Left colon (tissue), 2 donors: ENCODE results near the gene TINAGL1. TPM values are rescaled to one million over a fixed set of nuclear protein-coding genes. Genes with fewer than 3 reads are reported as not detected.
A peak's percentile ranks its signal among the peaks of the same experiment; 100 is the strongest.

Experiments used
- ATAC-seq: fragments of 200-7000 bp; cut with Tn5 transposase; one replicate; pipeline ENCODE4 v1.9.1; 2020; ENCODE audit warnings: mild to moderate bottlenecking, moderate library complexity
- DNase-seq, 2 donors: peaks; one replicate each; pipeline ENCODE4 v3.0.0-alpha.2; 2020
- intact Hi-C, 2 donors: fragments of 100-400 bp; cut with DNase I in 1 of 2; cut with micrococcal nuclease in 1 of 2; formaldehyde crosslinking; loops; one replicate each; pipeline versions ENCODE4 v1.11.2 to v1.14.0; 2022; cut with DNase I, micrococcal nuclease
- total RNA-seq, 2 donors: library from RNA; stranded (reverse); fragmentation: NEBNext Ultra II Directional; extraction: Animal tissue kit (Norgen Biotek cat#: 25700); gene quantifications; one replicate each; pipeline ENCODE4 v1.2.1, GENCODE V29; 2021
- donor health status: DM: no; HTN: no; CAD: no.
- donor health status: DM: yes; HTN: yes; CAD: no.

The TINAGL1 gene
- total RNA-seq, 2 donors from 2014 or later: 135 to 139 TPM

DNA sequence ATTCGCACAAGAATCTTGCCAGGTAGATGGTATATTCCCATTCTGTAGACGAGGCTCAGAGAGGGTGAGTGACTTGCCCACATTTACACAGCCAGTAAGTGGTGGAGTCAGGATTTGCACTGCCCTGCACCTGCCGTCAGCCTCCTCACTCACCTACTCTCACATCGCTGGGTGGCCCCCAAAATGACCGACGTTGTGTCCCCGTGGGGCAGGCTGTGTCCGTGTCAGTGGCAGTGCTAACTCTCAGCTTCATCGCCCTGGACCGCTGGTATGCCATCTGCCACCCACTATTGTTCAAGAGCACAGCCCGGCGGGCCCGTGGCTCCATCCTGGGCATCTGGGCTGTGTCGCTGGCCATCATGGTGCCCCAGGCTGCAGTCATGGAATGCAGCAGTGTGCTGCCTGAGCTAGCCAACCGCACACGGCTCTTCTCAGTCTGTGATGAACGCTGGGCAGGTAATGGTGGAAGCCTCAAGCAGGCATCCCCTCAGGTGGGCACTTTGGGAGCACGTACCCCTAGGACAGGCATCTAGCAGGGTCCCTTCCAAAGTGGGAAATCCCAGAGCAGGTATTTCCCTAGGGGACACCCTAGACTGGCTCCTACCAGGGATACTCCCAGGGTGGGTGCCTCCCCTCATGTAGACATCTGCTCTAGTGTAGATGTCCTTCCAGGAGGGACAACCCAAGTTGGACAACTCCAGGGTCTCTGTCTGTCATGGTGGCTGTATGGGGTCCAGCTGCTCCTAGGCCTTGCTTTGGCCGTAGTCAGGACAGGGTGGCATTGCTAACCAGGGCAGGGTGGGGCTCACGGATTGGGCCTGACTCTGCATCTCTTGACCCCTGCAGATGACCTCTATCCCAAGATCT, 44.5 kb downstream of the TINAGL1 start:
- intact Hi-C loops: no loop called here
- no peak for ATAC-seq
- DNase-seq: no peak

- DNase-seq (no peak), ATAC-seq (no peak)
- intact Hi-C loops: no loop called here
Observed at GRCh38 chr1:31621498-31621820, 45.1 kb downstream of the TINAGL1 start.

DNA sequence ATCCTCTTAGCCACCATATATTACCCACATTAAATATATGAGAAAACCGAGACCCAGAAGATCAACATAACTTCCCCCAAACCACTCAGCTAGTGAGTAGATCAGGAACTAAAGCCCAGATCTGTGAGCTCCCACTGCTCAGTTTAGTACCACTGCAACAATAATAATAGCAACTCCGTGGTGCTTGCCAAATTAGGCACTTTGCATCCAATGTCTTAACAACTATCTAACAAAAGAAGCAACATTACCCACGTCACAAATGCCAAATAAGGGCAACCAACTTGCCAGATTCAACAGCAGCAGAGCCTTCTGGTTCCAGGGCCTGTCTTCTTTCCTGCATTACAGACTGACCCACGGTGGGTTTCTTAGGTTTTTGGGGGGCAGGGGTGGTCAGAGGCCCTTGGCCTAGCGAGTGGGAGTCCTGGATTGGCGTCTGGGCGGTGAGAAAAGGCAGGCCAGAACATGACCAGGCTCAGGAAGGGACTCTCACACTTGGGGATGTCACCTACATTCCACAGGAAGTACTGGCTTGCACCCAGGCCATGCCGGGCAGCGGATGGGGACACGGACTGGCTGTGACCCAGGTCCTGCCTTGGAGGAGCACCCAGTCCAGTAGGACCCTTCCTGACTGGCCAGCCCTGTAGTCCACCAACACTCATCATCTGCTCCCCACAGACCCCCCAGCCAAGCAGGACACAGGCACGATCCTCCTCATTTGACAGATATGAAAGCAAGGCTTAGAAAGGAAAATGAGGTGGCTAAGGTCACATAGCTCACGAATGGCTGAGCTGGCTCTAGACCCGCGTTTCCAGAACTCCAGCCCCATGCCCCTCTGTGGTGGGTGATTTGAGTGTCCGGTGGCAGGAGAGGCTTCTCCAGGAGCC, 45.8 kb downstream of the TINAGL1 start:
- intact Hi-C loops: no loop called here
- DNase-seq: no peak
- no peak for ATAC-seq

DNA sequence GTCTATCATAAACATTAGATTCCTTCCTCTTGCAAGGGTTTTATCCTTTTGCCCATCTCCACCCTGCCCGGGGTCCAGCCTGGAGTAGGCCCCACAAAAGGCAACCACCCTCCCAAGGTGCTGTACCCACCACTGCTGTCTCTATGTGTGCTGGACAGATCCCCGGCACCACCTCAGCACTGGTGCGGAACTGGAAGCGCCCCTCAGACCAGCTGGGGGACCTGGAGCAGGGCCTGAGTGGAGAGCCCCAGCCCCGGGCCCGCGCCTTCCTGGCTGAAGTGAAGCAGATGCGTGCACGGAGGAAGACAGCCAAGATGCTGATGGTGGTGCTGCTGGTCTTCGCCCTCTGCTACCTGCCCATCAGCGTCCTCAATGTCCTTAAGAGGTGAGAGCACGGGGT, 47.0 kb downstream of the TINAGL1 start:
- ATAC-seq: no peak
- intact Hi-C loops: no loop called here
- DNase-seq: no peak

DNA sequence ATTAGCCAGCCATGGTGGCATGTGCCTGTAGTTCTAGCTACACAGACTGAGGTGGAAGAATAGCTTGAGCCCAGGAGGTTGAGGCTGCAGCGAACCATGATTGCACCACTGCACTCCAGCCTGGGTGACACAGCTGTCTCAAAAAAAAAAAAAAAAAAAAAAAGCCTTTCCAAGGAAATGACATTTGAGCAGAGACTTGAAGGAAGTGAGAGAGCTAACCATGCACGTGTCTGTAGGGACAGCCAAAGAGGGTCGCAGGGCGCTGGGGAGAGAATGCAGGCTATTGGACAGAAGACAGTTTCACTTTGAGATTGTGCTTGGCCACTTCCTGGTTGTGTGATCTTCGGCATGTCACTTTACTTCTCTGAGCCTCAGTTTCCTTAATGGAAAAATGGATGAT, 48.0 kb downstream of the TINAGL1 start:
- intact Hi-C loops: no loop called here
- DNase-seq: no peak
- ATAC-seq: no peak

DNA sequence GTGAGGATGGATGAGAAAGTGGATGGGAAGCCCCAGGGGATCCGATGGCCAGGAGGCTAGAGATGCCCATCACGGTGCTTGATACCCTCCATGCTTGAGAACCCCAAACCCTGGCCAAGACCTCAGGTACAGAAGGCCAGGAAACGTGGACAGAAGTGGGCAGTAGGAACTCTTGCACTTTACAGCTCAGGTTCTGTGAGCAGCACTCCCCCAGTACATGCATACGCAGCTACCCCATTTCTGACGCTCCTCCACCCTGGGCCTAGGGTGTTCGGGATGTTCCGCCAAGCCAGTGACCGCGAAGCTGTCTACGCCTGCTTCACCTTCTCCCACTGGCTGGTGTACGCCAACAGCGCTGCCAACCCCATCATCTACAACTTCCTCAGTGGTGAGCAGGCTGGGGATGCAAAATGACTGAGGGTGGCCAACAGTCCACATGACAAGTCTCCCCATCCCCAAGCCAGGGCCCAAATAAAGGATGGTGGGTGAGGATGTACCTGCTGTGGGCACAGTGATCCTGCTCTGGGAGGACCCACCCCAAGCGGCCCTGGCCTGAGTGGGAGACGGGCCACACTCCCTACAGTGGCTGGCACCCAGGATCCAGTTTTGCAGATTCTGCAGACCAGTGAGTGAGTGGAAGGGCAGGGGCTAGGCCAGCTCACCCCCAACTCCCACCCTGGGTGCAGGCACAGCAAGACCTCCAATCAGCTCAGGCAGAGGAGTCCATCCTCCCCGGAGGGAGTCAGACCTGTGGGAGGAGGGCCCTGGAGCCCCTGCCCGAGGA, 48.6 kb downstream of the TINAGL1 start:
- DNase-seq (no peak), ATAC-seq (no peak)
- intact Hi-C loops: no loop called here

DNA sequence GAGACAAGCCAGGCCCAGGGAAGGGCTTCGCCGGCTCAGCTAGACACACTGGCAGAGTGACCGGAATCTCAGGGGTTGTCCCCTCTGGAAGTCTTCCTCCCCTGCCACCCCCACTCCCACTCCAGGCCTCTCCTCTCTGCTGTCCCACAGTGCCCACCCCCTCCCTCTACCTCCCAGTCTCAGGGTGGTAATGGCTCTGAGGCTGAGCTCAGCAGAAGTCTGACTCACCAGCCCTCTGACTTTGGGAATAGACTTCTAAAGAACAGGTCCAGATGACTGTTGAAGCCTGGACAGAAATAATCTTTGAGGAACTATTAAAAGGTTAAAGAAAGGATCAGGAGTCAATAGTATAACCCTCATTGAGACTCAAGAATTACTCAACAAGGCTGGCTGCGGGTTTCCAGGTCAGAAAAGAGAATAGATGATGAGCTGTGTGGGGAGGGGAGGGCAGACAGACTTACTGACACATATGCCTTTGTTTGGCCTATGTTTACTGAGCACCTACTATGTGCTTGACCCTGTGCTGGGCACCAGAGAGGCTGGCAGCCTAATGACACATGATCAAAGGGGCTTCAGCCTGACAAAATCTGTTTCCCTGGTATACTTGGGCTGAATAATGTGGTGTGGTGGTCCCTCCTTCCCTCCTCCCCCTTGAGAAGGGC, 49.4 kb downstream of the TINAGL1 start:
- DNase-seq (no peak), ATAC-seq (no peak)
- intact Hi-C loops: no loop called here

GRCh38 chr1:31626223-31627207, 50.2 kb downstream of the TINAGL1 start:
- intact Hi-C loops: no loop called here
- DNase-seq (no peak), ATAC-seq (peak; percentile 3)

DNA sequence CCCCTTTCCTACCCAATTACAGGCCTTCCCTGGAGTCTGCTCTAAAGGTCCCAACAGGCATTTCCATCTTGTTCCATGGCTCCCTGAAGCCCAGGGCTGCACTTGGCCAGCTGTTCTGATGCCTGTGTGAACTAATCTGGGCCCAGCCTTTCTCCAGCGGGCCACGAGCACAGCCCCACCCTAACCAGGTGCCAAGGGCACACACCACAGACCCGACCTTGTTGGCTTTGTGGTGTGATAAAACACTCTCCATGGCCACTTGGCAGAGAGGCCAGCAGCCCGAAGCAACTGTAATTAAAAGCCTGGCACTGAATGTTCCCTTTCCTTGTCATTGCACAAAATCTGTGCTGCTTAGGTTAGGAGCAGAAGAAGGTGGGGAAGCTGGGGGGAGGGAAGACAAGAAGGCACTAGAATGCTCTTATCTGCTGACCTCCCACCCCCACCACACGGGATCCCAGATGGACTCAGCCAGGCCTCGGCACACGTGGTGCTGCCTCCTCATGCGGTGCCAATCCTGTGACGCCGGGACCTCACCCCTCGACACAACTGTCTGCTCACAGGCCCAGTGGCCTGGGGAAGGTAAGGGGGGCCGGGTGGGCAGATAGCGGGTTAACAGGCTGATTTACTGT, 51.1 kb downstream of the TINAGL1 start:
- peak; percentile 31 to 78 for DNase-seq
- ATAC-seq: peak; percentile 82
- intact Hi-C loops: no loop called here

- no peak for ATAC-seq
- DNase-seq: no peak
- intact Hi-C loops: no loop called here
Observed at GRCh38 chr1:31627930-31628559, 51.7 kb downstream of the TINAGL1 start.

- ATAC-seq: no peak
Observed at GRCh38 chr1:31628931-31629556, 52.7 kb downstream of the TINAGL1 start.

DNA sequence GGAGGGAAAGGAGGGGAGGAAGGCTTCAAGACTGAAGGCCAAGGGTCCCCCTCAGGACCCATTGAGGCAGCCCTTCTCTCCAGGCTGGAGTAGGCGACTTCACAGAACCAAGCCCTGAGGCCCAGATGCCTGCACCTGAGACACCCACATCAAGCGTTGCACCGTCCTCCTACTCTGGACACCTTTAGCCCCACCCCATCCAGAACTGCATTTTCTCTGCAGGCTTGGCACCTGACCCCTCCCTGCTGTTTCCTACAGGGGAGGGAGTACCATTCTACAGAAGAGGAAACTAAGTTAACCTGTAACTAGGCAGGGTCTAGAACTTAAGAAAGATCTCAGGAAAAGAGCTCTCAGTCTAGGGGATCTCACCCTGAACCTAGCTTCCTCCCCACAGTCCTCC, 56.3 kb downstream of the TINAGL1 start:
- ATAC-seq (peak; percentile 84), DNase-seq (peak in 1 of 2 donors; percentile 72)
- intact Hi-C loops: no loop called here

More at GRCh38 chr1:31628931-31629556, 52.7 kb downstream of the TINAGL1 start:
- intact Hi-C loops: no loop called here
- DNase-seq: no peak

DNA sequence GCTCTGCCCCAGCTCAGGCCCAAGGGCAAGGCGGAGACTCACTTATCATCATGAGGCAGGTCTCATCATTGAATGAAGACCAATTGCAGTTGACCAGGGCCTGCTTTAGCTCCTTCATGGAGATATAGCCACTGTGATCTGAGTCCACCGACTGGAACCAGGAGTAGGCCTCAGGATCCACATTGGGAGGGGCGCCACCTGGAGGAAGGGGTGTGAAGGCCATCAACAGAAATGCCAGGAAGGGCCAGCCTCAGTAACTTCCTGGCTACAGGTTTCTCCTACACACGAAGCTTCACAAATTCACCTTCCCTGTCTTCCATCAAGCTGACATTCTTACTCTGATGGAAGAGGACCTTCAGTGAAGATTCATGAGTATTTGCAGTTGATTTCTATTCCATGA, 56.8 kb downstream of the TINAGL1 start:
- intact Hi-C loops: no loop called here
- DNase-seq (peak; percentile 63 to 70), ATAC-seq (peak; percentile 66)
